ENCODE data around the gene KRT7. TPM values are rescaled to one million over a fixed set of nuclear protein-coding genes. Genes with fewer than 3 reads are reported as not detected.
A peak's percentile ranks its signal among the peaks of the same experiment; 100 is the strongest.

KRT7 gene
- total and polyA plus RNA-seq, 8 donors = 15.2 to 1,968 (median 28.2) TPM

DNA sequence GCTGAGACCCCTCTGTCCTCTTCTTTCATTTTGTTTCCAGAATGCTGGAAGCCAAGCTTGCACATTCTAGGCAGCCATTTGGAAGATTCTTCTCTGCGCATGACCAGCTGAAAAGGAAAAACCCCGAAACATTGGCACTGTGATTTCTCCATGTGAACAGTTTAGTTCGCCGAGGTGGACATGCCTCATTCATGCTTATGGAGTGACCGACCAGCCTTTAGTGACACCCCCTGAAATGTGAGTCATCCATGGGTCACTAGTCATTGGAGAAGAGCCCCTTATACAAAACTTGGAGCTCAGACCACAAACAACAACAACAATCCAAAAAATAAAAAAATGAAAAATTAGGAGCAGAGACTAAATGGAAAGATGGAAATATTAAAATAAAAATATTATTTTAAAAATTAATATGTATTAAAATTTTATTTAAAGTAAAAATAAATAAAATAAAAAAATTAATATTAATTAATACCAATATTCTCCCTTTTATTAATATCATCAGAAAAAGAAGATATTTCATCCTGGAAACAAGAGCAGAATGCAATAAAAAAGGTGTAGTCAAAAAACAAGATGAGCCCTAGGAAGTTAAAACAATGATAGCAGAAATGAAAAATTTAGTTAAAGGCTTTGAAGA, 9.5 kb upstream of the KRT7 start:
- no peak overlapping the region for H3K4me3 ChIP-seq
- peaks cover 0 to 27% of the 10 kb centered on the region in 2 donors for H3K27me3 ChIP-seq
- H3K36me3 ChIP-seq = no peaks in the 10 kb centered on the region
- DNase-seq (no peak), ATAC-seq (no peak)
- no peak overlapping the region for H3K27ac ChIP-seq
- TF ChIP-seq, protein P1, sequence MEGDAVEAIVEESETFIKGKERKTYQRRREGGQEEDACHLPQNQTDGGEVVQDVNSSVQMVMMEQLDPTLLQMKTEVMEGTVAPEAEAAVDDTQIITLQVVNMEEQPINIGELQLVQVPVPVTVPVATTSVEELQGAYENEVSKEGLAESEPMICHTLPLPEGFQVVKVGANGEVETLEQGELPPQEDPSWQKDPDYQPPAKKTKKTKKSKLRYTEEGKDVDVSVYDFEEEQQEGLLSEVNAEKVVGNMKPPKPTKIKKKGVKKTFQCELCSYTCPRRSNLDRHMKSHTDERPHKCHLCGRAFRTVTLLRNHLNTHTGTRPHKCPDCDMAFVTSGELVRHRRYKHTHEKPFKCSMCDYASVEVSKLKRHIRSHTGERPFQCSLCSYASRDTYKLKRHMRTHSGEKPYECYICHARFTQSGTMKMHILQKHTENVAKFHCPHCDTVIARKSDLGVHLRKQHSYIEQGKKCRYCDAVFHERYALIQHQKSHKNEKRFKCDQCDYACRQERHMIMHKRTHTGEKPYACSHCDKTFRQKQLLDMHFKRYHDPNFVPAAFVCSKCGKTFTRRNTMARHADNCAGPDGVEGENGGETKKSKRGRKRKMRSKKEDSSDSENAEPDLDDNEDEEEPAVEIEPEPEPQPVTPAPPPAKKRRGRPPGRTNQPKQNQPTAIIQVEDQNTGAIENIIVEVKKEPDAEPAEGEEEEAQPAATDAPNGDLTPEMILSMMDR (IDR thresholded peaks at IDR 0.05) = no peak
- intact Hi-C loops (cut with DNase I) = no loop called here
- no peaks in the 10 kb centered on the region for H3K9me3 ChIP-seq
- peaks cover 0 to 26% of the 10 kb centered on the region in 2 donors for H3K4me1 ChIP-seq

DNA sequence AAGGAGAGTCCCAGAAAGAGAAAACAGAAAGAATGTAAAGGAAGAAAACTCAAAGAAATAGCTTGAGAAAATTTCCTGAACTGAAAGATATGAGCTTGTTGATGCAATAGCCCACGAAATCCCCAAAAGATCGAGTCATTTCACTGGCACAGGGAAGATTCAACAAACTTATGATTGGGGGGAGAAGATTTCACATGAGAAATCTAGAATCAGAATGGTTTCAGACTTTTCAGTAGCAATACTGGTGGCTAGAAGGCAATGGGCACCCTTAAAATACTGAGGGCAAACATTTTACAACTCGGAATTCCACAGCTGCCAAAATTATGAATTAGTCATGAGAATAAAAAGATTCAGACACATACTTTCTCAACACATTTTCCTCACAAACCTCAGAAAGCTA, 8.9 kb upstream of the KRT7 start:
- H3K4me3 ChIP-seq = no peak overlapping the region
- no peaks in the 10 kb centered on the region for H3K9me3 ChIP-seq
- H3K4me1 ChIP-seq = peaks cover 0 to 26% of the 10 kb centered on the region in 2 donors
- ATAC-seq (no peak), DNase-seq (no peak)
- peaks cover 0 to 30% of the 10 kb centered on the region in 2 donors for H3K27me3 ChIP-seq
- intact Hi-C loops (cut with DNase I) = no loop called here
- TF ChIP-seq, protein P1 (IDR thresholded peaks at IDR 0.05) = no peak
- no peak overlapping the region for H3K27ac ChIP-seq
- H3K36me3 ChIP-seq = no peaks in the 10 kb centered on the region

DNA sequence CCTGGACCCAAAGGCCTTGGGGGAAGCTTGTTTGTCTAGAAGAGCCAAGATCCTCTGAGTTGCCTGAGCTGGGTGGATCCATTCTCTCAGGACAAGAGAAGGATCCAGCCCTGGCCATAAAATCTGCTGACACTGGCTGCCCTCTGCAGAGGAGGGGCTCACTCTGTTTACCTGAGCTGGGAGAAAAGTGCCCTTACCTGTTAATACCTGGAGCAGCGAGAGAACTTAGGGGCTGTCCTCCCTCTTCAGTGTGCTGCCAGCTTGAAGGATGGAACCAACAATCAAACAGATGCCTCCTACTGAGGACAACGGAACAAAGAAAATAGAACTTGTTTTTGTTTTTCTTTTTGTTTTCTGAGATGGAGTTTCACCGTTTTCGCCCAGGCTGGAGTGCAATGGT, 7.3 kb upstream of the KRT7 start:
- TF ChIP-seq, protein P1 (IDR thresholded peaks at IDR 0.05) = no peak
- peak; percentile 9 for ATAC-seq

DNA sequence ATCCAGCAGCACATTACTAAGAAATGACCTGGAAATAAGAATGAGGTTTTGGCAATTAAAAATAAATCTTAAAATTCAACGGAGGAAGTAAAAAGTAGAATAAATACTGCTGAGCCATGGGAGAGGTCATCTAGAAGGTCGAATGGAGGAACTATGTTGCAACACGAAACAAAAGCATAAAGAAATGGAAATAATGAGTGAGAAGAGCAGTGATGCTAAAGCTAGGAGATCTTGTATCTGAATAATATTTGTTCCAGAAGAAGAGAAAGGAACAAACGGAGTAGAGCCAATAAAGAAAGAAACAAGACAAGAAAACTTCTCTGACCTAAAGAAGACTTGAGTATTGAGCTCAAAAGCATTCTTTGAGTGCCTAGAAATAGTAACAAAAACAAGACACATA, 6.6 kb upstream of the KRT7 start:
- H3K4me3 ChIP-seq = no peak overlapping the region
- H3K27me3 ChIP-seq = peaks cover 0 to 24% of the 10 kb centered on the region in 2 donors
- DNase-seq (no peak), ATAC-seq (no peak)
- no peaks in the 10 kb centered on the region for H3K9me3 ChIP-seq
- intact Hi-C loops (cut with DNase I) = no loop called here
- H3K4me1 ChIP-seq = peaks cover 5 to 36% of the 10 kb centered on the region in 2 donors
- TF ChIP-seq, protein P1 (IDR thresholded peaks at IDR 0.05) = no peak
- H3K27ac ChIP-seq = no peak overlapping the region
- no peaks in the 10 kb centered on the region for H3K36me3 ChIP-seq

More for the DNA sequence above, 7.3 kb upstream of the KRT7 start:
- Histone ChIP-seq H3K9me3 (no peaks in the 10 kb centered on the region), H3K4me1 (peaks cover 4 to 33% of the 10 kb centered on the region in 2 donors), H3K27me3 (peaks cover 0 to 18% of the 10 kb centered on the region in 2 donors), H3K36me3 (no peaks in the 10 kb centered on the region), H3K27ac (no peak overlapping the region), H3K4me3 (no peak overlapping the region)
- intact Hi-C loops (cut with DNase I) = no loop called here
- DNase-seq = no peak

DNA sequence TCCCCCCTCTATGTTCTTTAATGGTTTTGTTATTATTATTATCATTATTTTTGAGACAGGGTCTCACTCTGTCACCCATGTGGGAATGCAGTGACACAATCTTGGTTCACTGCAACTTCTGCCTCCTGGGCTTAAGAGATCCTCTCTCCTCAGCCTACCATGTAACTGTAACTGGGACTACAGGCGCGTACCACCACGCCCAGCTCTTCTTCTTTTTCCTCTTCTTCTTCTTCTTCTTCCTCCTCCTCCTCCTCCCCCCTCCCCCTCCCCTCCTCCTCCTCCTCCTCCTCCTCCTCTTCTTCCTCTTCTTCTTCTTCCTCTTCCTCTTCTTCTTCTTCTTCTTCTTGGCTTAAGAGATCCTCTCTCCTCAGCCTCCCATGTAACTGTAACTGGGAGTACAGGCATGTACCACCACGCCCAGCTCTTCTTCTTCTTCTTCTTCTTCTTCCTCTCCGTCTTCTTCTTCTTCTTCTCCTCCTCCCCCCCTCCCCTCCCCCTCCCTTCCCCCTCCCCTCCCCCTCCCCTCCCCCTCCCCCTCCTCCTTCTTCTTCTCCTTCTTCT, 5.4 kb upstream of the KRT7 start:
- TF ChIP-seq, protein P1 (IDR thresholded peaks at IDR 0.05) = no peak
- H3K27ac ChIP-seq = no peak overlapping the region
- H3K36me3 ChIP-seq = no peaks in the 10 kb centered on the region
- no peaks in the 10 kb centered on the region for H3K9me3 ChIP-seq
- peaks cover 5 to 25% of the 10 kb centered on the region in 2 donors for H3K4me1 ChIP-seq
- H3K4me3 ChIP-seq = no peak overlapping the region
- DNase-seq = no peak
- H3K27me3 ChIP-seq = peaks cover 6 to 28% of the 10 kb centered on the region in 2 donors
- ATAC-seq = no peak
- intact Hi-C loops (cut with DNase I) = no loop called here

All from left lung (tissue), 10 donors.